Lung (tissue), 12 donors: ENCODE measurements around the gene CDC42BPA. TPM values are rescaled to one million over a fixed set of nuclear protein-coding genes. Genes with fewer than 3 reads are reported as not detected.

Experiments used
- ATAC-seq: fragments of 200-7000 bp; cut with Tn5 transposase; one replicate; pipeline ENCODE4 v1.9.1; 2020; ENCODE audit warnings: moderate number of reproducible peaks; ENCODE audit not compliant: insufficient read depth, low FRiP score
- DNase-seq, 3 donors: peaks; one replicate each; pipeline ENCODE4 v3.0.0-alpha.2; 2013 to 2017
- H3K27ac ChIP-seq, 2 donors: one replicate each; pipeline ENCODE4 v1.5.1; 2013; ENCODE audit warnings: mild to moderate bottlenecking in 2 of 2, moderate library complexity in 2 of 2, control low read depth in 1 of 2, inconsistent platforms in 1 of 2, low read depth in 1 of 2, low read length in 1 of 2
- H3K27me3 ChIP-seq, 3 donors: one replicate each; pipeline ENCODE4 v1.5.1; 2013; ENCODE audit warnings: low read length in 2 of 3; ENCODE audit not compliant: control insufficient read depth in 3 of 3, insufficient read depth in 3 of 3
- H3K36me3 ChIP-seq, 4 donors: one replicate each; pipeline ENCODE4 v1.5.1; 2013; ENCODE audit warnings: low read length in 4 of 4, mild to moderate bottlenecking in 1 of 4, moderate library complexity in 1 of 4; ENCODE audit not compliant: control insufficient read depth in 4 of 4, insufficient read depth in 4 of 4
- H3K4me1 ChIP-seq, 5 donors: one replicate each; pipeline ENCODE4 v1.5.1; 2013; ENCODE audit warnings: low read length in 5 of 5, mild to moderate bottlenecking in 2 of 5, moderate library complexity in 1 of 5; ENCODE audit not compliant: control insufficient read depth in 5 of 5, insufficient read depth in 5 of 5
- H3K4me3 ChIP-seq: one replicate; pipeline ENCODE4 v1.5.1; 2013; ENCODE audit warnings: mild to moderate bottlenecking, control low read depth, moderate library complexity
- H3K9ac ChIP-seq, 2 donors: one replicate each; pipeline ENCODE4 v1.5.1; 2013; ENCODE audit warnings: low read length in 2 of 2, control low read depth in 1 of 2; ENCODE audit not compliant: insufficient read depth in 1 of 2
- H3K9me3 ChIP-seq, 4 donors: one replicate each; pipeline ENCODE4 v1.5.1; 2013; ENCODE audit warnings: low read length in 3 of 4, mild to moderate bottlenecking in 1 of 4, moderate library complexity in 1 of 4; ENCODE audit not compliant: control insufficient read depth in 4 of 4, insufficient read depth in 3 of 4
- WGBS, 2 donors: extraction: QIAGEN DNeasy Blood & Tissue Kit; methylation state at CpG; one replicate each; pipeline ENCODE4 v1.1.7; 2013; 5-methylcytosine and 5-hydroxymethylcytosine counted together
- polyA plus RNA-seq, 2 donors: library from polyadenylated mRNA; stranded (reverse); fragments of 200-250 nt; gene quantifications; one replicate each; pipeline ENCODE4 v1.2.1, GENCODE V29; 2013
- total RNA-seq, 2 donors: library from RNA; depleted of rRNA in 1 of 2; stranded (reverse); fragments of >200 nt in 1 of 2; gene quantifications; one replicate each; pipeline ENCODE4 v1.2.1, GENCODE V29; 2014 to 2021
- TF ChIP-seq, protein P1 (sequence below): IDR thresholded peaks from 2 replicates; pipeline ENCODE4 v1.5.1; 2012; ENCODE audit warnings: mild to moderate bottlenecking; ENCODE audit errors: control extremely low read depth, extremely low read depth
- donor health status: control.
- donor health status: control.
- donor health status: Bipolar disorder and iron deficiency.
- donor health status: healthy.
- donor health status: DM: yes; HTN: yes; CAD: no.

CDC42BPA gene
- total and polyA plus RNA-seq, 4 donors = 6.4 to 97.4 (median 20.2) TPM

DNA sequence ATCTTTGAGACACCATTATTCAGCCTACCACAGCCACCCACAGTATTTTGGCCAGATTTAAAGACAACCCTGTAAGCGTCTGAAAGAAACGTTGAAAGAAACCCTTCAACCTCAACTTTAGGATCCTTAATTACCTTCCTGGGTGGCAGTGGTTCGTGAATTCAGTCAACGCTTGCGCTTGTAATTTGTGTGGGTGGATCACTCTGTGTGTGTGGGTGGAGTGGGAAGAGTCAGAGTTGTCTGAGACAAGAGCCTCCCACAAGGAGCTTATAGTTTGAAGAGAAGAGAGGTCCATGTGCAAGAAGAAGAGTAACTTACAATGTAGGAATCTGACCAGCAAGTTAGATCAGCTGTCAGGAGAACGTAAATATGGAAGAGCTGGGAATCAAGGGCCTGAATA is 369.8 kb downstream of the CDC42BPA start:
- Histone ChIP-seq H3K9me3 (peaks cover 0 to 6% (median 1%) of the 10 kb centered on the region in 4 donors), H3K36me3 (no peaks in the 10 kb centered on the region), H3K4me3 (no peak overlapping the region), H3K4me1 (peaks cover 0 to 24% (median 15%) of the 10 kb centered on the region in 5 donors), H3K9ac (no peak overlapping the region), H3K27me3 (no peaks in the 10 kb centered on the region), H3K27ac (no peak overlapping the region)
- WGBS, 2 donors = 96 to 99% methylated on average over 6 of the region's 6 CpGs
- DNase-seq (no peak), ATAC-seq (no peak)
- TF ChIP-seq, protein P1, sequence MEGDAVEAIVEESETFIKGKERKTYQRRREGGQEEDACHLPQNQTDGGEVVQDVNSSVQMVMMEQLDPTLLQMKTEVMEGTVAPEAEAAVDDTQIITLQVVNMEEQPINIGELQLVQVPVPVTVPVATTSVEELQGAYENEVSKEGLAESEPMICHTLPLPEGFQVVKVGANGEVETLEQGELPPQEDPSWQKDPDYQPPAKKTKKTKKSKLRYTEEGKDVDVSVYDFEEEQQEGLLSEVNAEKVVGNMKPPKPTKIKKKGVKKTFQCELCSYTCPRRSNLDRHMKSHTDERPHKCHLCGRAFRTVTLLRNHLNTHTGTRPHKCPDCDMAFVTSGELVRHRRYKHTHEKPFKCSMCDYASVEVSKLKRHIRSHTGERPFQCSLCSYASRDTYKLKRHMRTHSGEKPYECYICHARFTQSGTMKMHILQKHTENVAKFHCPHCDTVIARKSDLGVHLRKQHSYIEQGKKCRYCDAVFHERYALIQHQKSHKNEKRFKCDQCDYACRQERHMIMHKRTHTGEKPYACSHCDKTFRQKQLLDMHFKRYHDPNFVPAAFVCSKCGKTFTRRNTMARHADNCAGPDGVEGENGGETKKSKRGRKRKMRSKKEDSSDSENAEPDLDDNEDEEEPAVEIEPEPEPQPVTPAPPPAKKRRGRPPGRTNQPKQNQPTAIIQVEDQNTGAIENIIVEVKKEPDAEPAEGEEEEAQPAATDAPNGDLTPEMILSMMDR = no peak

DNA sequence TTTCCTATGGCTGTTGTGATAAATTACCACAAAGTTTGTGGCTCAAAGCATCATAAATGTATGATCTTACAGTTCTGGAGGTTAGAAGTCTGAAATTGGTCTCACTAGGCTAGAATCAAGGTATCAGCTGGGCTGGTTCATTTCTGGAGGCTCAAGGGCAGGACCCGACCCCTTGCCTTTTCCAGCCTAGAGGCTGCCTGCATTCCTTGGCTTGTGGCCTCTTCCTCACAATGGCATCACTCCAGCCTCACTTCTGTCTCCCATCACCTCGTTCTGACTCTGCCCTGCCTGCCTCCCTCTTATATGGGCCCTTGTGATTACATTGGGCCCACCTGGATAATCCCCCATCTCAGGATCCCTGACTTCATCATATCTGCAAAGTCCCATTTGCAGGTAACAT is 370.2 kb downstream of the CDC42BPA start:
- no peak for DNase-seq
- no peak for ATAC-seq
- H3K27ac ChIP-seq = no peak overlapping the region
- 90 to 96% methylated on average over 2 of the region's 2 CpGs for WGBS, 2 donors
- H3K9me3 ChIP-seq = peaks cover 0 to 6% (median 1%) of the 10 kb centered on the region in 4 donors
- no peaks in the 10 kb centered on the region for H3K36me3 ChIP-seq
- H3K4me3 ChIP-seq = no peak overlapping the region
- H3K4me1 ChIP-seq = peaks cover 0 to 24% (median 15%) of the 10 kb centered on the region in 5 donors
- H3K27me3 ChIP-seq = no peaks in the 10 kb centered on the region
- H3K9ac ChIP-seq = no peak overlapping the region
- TF ChIP-seq, protein P1 = no peak

DNA sequence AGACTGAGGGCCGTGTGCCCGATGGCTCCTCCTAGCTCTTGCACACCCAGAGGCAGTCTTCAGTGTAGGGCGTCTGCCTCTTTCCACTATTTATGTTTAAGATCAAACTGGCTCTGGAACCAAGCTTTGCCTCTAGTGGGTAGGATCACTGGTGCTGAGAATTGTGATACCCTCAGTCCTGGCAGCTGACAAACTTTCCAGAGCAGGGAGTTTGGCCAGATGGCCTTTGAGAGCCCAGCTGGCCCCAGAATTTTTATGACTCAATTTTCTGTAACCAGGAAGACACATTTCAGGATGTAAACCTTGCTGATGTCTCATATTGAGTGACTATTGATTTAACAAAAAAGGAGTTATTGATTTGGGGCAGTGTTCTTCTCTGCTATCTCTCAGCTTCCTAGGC is 371.5 kb downstream of the CDC42BPA start:
- H3K36me3 ChIP-seq = no peaks in the 10 kb centered on the region
- no peak overlapping the region for H3K4me3 ChIP-seq
- no peak for DNase-seq
- H3K27me3 ChIP-seq = no peaks in the 10 kb centered on the region
- peak overlapping the region; percentile 35 to 79 for H3K27ac ChIP-seq
- H3K9me3 ChIP-seq = peaks cover 0 to 6% (median 1%) of the 10 kb centered on the region in 4 donors
- peaks cover 0 to 28% (median 15%) of the 10 kb centered on the region in 5 donors for H3K4me1 ChIP-seq
- no peak for ATAC-seq
- H3K9ac ChIP-seq = no peak overlapping the region
- TF ChIP-seq, protein P1 = no peak
- WGBS, 2 donors = 70 to 81% methylated on average over 3 of the region's 3 CpGs

DNA sequence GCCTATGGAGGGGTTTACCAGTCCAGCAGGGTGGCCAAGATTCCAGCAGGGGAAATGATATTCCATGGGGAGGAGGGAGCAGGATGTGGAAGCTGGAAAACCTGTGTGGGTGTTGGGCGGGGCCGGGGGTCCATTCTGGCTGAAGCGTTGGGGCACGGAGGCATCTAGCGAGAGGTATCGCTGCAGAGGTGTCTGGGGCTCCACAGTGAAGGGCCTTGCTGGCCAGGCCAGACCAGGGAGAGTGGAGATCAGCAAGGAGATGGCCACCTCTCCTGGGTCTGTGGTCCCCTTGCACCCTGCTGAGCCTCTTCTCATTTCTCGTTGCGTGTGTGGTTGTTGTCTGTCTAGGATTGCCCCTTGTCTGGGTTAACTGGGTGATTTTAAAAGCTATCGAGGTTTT is 372.0 kb downstream of the CDC42BPA start:
- Histone ChIP-seq H3K9me3 (peaks cover 0 to 6% (median 1%) of the 10 kb centered on the region in 4 donors), H3K36me3 (no peaks in the 10 kb centered on the region), H3K9ac (no peak overlapping the region), H3K27me3 (no peaks in the 10 kb centered on the region), H3K27ac (peak overlapping the region; percentile 59 to 79), H3K4me3 (no peak overlapping the region), H3K4me1 (peaks cover 0 to 29% (median 15%) of the 10 kb centered on the region in 5 donors)
- TF ChIP-seq, protein P1 = no peak
- 86 to 88% methylated on average over 9 of the region's 9 CpGs for WGBS, 2 donors
- no peak for DNase-seq
- no peak for ATAC-seq
